Stimulated activated CD8-positive, alpha-beta memory T cell treated with anti-CD3 and anti-CD28 coated beads, Interleukin-12 subunit alpha, Interleukin-12 subunit beta, amount 100 ng/mL, for 4 hours (primary cell): Measurements from ENCODE around the gene DPYSL5.

ENCODE experiments used
- DNase-seq: peaks from one replicate; pipeline ENCODE4 v3.0.0-alpha.2; 2020; ENCODE audit warnings: low read depth

Gene DPYSL5

DNA sequence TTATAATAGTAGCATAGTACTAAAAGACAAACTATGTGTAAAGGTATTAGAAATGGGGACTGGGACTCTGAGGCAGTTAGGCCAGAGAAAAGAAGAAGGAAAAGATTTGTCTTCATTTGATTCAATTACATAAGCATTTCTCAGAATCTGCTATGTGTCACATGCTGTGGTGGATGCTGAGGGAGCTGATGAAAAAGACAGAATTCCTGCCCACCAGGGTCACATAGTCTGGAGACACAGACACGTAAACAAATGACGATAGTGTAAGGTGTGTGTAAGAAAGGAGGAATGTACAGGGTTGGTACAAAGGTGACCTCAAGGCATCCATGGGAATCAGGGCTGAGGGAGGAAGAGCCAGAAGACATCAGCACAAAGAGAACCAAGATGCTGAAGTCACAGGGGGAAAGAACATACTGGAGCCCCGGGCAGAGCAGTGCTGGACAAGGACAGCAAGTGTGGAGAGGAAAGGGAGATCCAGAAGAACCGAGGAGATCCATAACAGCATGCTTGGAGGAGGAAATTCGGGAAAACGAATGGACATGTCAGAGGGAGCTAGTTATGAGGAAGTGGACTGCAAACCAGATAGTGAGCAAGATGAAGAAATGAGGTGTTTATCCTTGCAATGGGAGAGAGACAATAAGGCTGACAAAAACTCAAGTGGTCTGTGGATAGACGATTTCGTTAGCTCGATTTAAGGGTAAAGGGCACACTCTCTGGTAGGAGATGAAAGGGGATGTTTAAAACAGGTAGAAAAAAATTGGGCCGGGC is 121.3 kb downstream of the DPYSL5 start:
- DNase-seq = no peak

DNA sequence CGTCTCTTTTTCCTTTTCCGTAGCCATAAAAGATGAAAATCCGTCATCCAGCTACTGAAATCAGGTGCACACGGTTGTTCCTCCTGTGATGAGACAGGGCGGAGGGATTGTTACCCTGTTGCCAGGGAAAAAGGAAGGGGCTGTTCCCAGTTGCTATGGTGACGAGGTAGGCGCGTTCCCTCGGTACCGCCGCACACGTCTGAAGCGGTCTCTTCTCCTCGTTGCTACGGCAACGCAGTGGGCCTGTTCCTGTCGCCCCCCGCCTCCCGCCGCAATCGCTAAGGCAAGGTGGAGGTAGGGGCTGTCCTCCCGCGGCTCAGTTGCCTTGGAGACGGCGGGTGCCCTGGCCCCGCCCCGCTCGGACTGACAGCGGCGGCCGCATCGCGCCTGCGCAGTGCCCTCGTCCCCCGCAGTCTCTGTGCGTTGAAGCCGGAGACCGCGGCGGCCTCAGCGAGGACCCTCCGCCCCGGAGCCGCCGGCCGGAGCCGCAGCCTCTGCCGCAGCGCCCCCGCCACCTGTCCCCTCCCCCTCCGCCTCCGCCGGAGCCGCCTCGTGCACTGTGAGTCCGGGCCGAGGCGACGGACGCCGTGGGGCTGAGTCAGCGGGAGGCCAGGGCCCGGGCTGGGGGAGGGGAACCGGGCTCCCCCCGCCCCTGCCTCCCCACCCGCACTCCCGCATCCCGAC is 122.5 kb downstream of the DPYSL5 start, which contains the start of gene MAPRE3:
TSS of gene MAPRE3 (plus strand) at position 394 of the 684 bp plus-strand sequence. CDS start 51,582 bp downstream, outside the sequence.
- peak; percentile 68 for DNase-seq

DNA sequence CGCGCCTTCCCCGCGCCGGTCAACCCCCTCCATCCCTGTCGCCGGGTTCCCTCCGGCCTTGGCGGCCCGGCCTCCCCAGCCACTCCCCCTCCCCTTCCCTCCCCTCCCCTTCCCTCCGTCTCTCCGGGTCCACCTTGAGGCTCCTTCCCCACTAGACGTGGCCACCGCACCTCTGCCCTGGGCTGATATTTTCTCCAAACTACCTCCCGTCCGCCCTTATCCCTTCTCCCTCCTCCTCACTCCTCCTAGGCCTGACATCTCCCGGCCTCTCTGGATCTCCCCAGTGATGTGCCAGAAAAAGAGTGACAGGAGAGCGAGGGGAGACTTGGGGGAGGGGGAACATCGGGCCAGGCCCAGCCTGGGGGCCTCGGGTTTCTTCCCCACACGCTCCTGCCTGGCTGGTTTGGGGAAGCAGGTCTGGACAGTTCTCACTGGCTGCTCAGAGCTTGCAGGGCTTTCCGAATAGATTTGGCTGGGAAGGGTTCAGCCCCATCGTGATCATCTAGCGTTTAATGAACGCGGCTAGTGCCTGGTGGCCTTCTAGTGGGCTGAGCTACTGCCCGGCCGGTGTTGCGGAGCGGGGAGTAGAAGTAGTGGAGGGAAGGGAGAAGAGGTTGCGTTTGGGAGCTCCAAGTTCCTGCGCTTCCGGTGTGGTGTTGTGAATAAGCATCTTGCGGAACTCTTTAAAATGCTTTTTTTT is 123.1 kb downstream of the DPYSL5 start:
- DNase-seq = no peak

DNA sequence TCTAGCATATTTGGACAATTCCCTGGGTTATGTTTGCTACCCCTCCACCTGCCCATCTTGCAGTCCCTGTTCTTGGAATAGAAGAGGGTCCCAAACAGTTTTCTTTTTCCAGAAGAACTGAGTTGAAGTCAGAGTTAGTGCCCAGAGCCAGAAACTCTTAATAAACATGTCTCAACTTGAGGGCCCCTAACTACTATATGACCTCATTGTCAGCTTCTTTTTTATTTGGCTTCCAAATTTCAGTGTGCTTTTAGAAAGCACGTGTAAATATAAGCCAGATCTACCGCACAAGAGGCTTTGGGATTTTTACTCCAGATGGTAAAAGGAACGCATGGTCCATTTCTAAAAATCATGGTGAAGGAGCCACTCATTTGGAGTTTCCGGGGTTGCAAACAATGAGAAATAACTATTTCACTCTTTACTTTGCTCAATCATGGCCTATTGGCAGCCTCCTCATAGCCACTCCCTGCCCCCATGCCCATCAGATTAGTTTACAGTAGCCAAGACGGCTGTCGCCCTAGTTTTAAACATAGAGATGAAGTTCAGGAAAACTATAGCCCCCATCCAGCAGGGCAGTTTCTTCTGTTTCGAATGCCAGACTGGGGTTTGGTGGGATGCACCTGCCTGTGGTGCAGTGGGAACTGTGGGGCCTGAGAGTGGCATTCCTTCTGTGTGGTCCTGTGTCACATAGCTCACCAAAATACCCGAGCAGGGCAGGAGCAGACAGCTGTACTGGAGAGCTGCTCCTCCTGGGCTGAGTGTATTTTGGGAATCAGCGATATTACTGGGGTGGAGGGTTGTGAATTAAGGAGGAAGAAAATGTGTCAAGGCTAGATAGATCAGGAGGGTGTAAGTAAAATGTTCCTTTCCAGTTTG is 124.2 kb downstream of the DPYSL5 start:
- DNase-seq = no peak

DNA sequence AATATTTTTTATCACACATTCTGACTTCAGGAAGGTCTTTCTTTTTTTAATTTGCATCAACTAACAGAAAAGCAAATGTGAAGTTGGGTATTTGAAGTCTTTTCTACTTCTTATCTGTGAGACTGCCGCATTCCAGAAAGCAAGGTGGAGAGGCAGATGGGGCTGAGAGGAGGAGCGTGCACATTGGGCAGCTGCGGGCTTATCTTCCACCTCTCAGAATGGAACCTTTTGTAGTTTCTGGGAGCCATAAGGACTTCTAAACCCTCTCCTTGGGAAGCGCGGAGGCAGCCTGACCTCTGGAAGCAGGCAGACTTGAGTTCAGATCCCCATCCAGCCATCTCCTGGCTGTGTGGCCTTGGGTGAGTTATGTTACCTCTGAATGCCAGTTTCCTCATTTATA is 126.4 kb downstream of the DPYSL5 start:
- no peak for DNase-seq

DNA sequence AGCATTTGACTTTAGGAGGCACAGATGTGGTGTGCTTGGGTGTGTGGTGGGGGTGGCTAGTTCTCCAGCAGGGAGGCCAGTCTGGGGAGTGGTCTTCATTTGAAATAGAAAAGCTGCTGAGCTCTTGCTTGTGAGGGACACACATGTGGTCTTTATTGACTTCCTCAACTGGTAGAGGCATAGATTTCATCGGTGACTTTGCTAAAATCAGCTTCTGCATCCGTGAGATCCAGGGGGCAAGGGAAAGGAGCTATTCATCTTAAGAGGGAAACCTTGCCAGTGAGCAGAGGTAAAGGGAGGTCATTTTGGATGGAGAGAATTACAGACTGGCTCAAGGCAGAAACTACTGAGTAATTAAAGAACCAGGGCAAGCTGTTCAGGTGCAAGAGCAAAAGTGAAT is 127.2 kb downstream of the DPYSL5 start:
- no peak for DNase-seq

DNA sequence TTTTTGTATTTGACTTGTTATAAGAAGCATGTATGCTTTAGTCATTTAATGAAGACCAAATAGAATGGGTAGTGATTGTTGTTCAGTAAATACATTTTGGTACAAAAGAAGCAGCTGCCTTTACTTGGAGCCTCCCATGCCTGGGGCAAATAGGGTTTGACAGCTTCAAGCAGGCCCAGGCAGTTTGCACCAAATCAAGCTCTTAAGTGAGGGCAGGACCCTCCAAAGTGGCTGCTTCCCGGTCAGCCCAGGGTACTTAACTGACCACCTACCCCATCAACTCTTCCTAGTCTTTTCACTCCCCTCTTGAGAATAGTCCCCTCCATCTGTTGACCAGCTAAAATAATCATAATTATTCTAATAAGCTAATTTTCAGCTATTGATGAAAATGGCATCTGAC is 127.7 kb downstream of the DPYSL5 start:
- no peak for DNase-seq

DNA sequence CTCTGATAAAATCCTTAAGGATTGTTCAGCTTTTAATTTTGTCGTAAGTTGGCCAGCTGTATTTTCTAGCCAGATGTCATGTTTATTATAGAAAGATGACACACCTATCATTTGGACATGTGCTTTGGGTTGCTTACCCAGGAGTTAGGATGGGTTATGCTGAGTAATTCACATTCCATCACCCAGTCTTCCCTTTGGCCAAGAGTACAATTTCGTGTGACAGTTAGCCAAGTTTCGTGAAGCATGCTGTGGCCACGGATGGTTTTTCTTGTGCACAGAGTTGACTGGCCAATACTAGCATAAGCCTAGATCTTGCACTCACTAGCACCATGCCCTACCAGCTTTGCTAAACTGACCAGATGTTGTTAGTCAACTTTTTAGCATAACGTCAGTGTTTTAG is 128.3 kb downstream of the DPYSL5 start:
- no peak for DNase-seq

DNA sequence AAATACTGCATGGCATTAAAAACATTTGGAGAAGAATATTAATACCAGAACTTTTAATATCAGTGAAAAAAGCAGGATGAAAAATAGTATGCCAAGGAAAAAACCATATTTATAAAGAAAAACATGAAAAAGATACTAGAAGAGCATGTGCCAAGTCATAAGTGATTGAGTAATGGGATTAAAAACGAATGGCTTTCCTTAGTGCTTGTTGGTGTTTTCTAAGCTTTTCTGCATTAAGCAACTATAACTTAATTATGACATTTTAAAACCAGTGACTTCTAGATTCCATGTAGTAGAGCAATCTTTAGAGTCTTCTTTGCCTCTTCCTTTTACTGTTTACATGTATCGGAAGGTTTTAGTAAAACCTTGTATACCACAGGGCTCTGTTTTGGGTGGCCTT is 129.1 kb downstream of the DPYSL5 start:
- no peak for DNase-seq

DNA sequence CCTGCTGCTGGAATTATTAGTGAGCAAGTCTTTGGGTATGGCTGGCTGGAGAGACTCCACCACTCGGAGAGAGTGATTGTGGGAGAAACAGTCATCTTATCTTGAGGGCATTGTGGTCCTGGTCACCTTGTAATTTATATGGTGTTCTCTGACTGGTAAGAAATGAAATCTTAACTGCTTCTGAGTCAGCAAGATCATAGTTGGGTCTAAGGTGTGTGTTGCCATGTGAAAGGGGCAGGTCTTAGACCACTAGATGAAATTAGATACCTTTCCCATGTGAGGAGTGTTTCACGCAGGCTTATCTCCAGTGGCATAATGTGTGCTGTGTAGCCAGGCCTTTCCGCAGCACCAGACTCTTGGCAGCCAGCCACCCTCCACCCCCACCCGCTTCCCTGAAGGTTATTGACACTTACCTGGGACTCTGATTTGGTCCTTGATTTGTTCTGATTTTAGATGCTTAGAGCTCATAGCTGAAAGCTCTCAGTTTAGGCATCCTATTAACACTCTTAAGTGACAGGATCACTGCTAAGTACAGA is 130.2 kb downstream of the DPYSL5 start:
- DNase-seq = no peak

DNA sequence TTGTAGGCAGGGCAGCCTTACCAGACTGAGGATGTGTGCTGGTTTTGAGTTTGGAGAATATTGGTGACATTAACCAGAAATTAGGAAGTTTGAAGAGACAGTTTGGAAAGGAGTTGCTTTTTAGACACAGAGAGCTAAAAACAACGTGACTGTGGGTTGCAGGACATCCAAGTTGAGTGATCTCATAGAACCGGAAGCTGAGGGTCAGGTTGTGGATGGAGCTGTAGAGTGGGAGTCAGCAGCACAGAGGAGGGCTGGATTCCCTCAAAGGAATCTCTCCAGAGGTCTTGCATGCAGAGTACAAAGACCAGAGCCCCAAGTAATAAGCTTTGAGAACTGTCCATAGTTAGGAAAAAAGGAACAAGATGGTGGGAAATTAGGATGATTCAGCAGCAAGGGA is 131.8 kb downstream of the DPYSL5 start:
- no peak for DNase-seq

DNA sequence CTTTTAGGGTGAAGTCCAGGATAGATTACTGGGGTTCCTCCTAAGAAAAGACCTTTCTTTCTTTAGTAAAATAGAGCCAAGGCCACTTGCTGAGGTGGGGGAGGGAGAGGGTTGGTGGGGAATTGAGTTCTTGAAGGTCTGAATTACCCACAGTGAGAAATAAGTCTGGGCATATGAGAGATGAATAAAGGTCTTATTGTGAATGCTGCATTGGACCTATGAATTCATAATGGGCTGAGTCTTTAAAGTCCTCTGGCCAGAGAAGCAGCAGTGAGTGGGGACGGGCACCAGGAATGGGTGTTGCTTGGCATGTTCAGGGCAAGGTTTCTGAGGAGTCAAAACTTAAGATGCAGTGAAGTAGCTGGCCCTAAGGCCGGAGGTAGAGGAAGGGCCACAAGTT is 133.0 kb downstream of the DPYSL5 start:
- no peak for DNase-seq

DNA sequence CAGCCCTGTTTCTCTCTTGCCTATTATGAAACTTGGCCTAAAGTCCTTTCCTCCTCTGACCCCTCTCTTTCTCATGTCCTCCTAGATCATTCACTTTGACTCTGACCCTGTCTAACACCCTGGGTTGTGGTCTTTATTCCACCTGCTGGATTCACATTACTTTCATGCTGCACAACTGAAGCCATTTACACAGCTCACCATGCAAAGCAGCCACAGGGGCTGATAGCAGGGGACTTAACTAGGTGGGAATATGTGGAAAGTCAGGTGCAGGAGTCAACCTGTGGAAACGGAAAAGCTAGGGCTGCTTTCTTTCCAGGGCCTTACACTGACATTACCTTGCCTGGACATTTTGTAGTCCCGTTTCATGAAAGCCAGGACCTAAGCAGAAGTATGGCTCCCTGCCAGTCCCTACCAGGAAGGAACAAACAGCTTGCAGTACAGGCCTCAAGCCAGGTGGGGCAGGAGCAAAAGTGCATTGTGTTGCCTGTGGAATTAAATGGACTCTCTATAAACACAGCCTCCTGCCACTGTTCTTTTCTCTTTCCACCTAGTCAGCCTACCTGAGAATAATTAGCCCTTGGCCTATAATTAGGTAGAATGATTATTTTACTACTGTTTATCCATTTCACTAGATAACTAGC is 134.3 kb downstream of the DPYSL5 start:
- DNase-seq = no peak

DNA sequence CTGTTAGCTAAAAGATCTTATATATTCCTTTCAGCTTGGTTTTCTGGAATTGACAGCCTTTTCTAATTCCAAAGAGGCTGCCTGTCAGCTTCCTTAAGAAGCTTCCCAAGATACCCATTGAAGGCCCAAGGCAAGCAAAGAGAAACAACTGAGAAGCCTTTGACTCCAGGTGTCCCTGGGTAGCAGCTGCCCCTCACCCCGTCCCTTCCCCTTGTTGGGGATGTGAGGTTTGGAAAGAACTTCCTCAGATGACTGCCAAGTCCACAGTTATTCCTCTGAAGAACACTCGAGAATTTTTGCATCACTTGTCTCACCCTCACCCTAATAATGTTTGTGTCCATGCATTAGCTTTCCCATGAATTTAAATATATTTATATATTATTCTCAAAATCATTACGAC is 135.8 kb downstream of the DPYSL5 start:
- DNase-seq = no peak

DNA sequence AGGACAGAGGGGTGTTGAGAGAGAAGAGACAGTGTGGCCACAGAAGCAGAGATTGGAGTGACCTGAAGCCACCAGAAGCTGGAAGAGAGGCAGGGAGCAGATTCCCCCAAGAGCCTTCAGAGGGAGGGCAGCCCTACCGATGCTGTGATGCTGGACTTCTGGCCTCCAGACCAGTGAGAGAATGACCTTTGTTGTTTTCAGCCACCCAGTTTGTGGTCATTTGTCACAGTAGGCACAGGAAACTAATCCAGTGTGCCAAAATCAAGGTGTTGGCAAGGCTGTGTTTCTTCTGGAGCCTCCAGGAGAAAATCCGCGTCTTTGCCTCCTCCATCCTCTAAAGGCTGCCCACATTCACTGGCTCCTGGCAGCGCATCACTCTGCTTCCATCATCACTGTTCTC is 137.9 kb downstream of the DPYSL5 start:
- DNase-seq = no peak

DNA sequence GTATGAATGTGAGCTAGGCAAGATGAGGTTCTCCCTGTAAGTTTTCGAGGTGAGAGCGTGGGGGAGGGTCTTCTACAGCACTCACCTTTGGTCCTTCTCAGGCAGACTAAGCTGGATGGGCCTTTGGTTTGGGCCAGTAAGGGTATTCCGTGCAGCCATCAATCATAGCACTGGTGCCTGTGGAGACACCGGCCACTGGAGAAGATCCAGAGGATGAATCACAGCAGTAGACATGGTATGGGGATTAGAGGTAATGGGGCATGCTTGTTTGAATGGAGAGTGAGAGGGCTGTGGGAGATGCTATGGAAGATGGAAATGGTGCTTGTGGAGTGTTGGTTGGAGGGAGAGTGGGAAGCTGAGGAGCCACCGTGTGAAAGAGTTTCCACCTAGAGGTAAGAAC is 138.6 kb downstream of the DPYSL5 start:
- DNase-seq = no peak

DNA sequence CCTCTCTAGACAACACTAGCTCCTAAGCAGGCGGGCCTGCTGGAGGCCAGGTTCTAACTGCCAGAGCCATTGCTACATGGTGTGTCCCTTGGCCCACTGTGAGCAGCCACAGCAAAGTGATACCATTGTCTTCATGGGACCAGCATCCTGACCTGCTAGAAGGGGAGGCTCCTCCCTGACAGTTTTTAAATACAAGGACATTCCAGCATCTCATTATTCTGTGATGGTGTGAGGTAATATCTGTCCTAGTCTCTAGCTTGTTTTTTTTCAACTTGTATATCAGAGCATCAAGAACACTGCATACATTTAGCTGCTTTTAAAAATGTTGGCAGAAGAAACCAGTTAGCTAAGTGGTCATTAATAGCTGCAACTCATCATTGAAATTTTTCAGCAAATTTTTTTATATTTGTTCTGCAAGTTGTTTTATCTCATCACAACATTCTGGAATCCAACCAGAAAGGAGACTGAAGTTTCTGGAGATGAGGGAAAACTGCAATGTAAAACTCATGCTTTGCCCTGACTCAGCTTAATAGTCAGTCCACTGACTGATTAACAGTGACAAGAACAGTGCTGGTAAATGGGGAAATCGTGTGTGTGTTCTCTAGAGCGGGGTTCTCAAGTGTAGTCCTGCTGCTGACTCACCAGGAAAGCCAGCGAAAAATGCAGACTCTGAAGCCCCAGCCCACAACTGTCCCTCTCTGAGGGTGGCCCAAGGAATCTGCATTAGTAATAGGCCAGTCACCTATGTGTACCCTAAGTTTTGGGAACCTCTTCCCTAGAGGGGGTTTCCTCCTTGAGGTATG is 140.3 kb downstream of the DPYSL5 start:
- DNase-seq = no peak

DNA sequence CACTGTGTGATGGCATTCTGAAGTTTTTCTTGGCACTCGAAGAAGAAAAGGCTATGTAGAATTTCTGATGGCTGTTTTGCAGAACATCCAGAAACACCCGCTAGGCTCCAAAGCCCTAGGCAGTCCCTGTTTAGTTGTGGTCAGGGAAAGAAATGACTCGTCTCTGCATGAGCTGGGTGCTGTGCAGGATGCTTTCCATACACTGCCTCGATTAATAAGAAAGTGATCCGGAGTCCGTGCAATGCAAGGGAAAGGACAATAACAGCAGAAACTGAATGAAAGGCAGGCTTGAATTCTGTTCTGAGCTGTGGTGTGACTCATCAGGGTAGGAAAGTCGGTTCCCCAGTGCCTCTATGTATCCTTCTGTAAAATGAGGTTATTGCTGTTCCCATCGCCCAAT is 141.2 kb downstream of the DPYSL5 start:
- no peak for DNase-seq

DNA sequence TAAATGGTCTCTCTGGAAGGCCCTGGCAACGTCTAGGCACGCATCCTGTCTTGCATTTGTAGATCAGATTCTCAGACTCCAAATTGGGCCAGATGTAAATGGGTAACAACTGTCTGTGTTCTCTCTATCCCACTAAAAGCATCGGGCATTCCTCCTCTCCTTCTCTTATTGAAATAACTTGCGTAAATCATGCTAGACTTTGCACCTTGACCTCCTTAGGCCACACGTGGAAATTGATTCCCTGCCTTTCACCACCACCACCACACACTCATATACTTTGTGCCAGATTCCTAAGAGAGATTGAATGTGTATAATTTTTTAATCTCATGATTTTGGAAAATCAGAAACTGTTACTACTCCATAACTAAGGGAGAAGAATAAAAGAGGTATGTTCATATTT is 143.8 kb downstream of the DPYSL5 start:
- no peak for DNase-seq

DNA sequence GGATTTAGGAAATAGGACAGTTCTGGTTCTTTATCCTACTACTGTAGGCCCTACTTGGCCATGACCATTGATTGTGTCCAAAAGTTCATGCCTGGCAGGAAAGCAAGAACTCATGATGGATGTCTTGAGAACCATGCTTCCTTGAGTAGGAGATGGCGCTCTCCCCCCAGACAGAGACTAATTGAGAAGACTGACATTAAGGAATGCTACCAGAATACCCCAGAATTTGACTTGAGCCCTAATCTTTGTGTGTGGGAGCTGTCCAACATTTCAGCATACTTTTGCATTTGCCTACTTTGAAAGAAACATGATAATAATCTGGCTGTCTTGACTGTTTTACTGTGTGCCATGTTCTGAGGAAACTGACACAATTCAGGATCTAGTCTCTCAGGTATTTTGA is 145.8 kb downstream of the DPYSL5 start:
- no peak for DNase-seq

DNA sequence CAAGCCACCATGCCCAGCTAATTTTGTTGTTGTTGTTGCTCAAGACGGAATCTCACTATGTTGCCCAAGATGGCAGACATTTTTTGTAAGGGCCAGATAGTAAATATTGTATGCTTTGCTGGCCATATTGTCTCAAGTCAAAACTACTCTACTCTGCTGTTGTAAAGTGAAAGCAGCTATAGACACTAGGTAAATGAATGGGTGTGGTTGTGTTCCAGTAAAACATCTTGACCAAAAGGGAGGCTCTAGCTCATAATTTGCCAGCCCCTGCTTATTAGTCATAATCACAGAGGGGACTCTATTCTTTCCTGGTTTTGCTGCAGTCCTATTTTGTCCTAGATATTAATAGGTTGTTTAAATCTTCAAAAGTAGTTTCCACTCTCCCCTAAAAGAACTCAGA is 147.1 kb downstream of the DPYSL5 start:
- DNase-seq = no peak
